OCI-LY7 (cell line): ENCODE data around the gene HSPA2. TPM values are rescaled to one million over a fixed set of nuclear protein-coding genes. Genes with fewer than 3 reads are reported as not detected.
A peak's percentile ranks its signal among the peaks of the same experiment; 100 is the strongest.

Experiments used
- BruUV-seq: library from RNA; stranded (reverse); fragments of 400-500 nt; replicated peaks from 2 replicates; lab custom pipeline; 2021; lab: Mats Ljungman, UMichigan
- CTCF ChIA-PET: fragments of 300-600 bp; sonication (Branson Sonifier 250); formaldehyde crosslinking; loops from one replicate; lab custom pipeline; 2022; ENCODE audit warnings: antibody characterized with exemption; ENCODE audit not compliant: unreplicated experiment; lab: Charles Lee
- POLR2A ChIA-PET: fragments of 300-600 bp; sonication (Branson Sonifier 250); formaldehyde crosslinking; loops from one replicate; lab custom pipeline; 2022; ENCODE audit warnings: antibody characterized with exemption; lab: Charles Lee
- DNase-seq: peaks from one replicate; pipeline ENCODE4 v3.0.0-alpha.2; 2015; ENCODE audit warnings: low spot score
- H2AFZ ChIP-seq: fragments of 200-600 bp; sonication (generic), shearing (Covaris generic); 2 replicates; pipeline ENCODE4 v1.6.1; 2014; ENCODE audit warnings: mild to moderate bottlenecking, antibody characterized with exemption, low read length, moderate library complexity
- H3K27ac ChIP-seq: fragments of 200-600 bp; sonication (generic); 2 replicates; pipeline ENCODE4 v1.5.1; 2014; ENCODE audit warnings: mixed run types, low read depth, mild to moderate bottlenecking, moderate library complexity, low read length, inconsistent platforms; ENCODE audit not compliant: poor library complexity, severe bottlenecking
- H3K36me3 ChIP-seq: fragments of 200-600 bp; sonication (generic); 2 replicates; pipeline ENCODE4 v1.6.1; 2014; ENCODE audit warnings: mild to moderate bottlenecking, antibody characterized with exemption, low read length, moderate library complexity, mixed read lengths; ENCODE audit not compliant: insufficient read depth
- H3K4me1 ChIP-seq: fragments of 200-600 bp; sonication (generic); 2 replicates; pipeline ENCODE4 v1.5.1; 2014; ENCODE audit warnings: mild to moderate bottlenecking, low read length; ENCODE audit not compliant: insufficient read depth, poor library complexity, severe bottlenecking
- H3K4me2 ChIP-seq: fragments of 200-600 bp; sonication (generic); 2 replicates; pipeline ENCODE4 v1.6.1; 2014; ENCODE audit warnings: mild to moderate bottlenecking, low read length
- H3K4me3 ChIP-seq: fragments of 200-600 bp; sonication (generic); 2 replicates; pipeline ENCODE4 v1.5.1; 2014; ENCODE audit warnings: mild to moderate bottlenecking, low read depth, low read length; ENCODE audit not compliant: poor library complexity, severe bottlenecking
- H3K79me2 ChIP-seq: fragments of 200-600 bp; sonication (generic); 2 replicates; pipeline ENCODE4 v1.6.1; 2016; ENCODE audit warnings: low read depth, mild to moderate bottlenecking, low read length, moderate library complexity, mixed read lengths; ENCODE audit not compliant: insufficient read depth
- H3K9me2 ChIP-seq: fragments of 200-600 bp; sonication (generic); 2 replicates; pipeline ENCODE4 v1.6.1; 2016; ENCODE audit warnings: mild to moderate bottlenecking, low read length, mixed read lengths; ENCODE audit not compliant: insufficient read depth
- H3K9me3 ChIP-seq: fragments of 200-600 bp; sonication (generic); 2 replicates; pipeline ENCODE4 v1.6.1; 2014; ENCODE audit warnings: mild to moderate bottlenecking, mixed run types, low read length, mixed read lengths
- H4K20me1 ChIP-seq: fragments of 200-600 bp; sonication (generic); 2 replicates; pipeline ENCODE4 v1.6.1; 2014; ENCODE audit warnings: mild to moderate bottlenecking, antibody characterized with exemption, low read length, moderate library complexity, mixed read lengths; ENCODE audit not compliant: insufficient read depth
- EZH2phosphoT487 ChIP-seq: fragments of 200-600 bp; sonication (generic); IDR thresholded peaks from 2 replicates; pipeline ENCODE4 v1.6.1; 2018; ENCODE audit warnings: low read depth, borderline replicate concordance, mild to moderate bottlenecking, mixed run types, antibody characterized with exemption, low read length, moderate library complexity, mixed read lengths
- intact Hi-C: fragments of 100-400 bp; cut with micrococcal nuclease; formaldehyde crosslinking; loops from one replicate; pipeline ENCODE4 v1.10.0; 2022; ENCODE audit not compliant: unreplicated experiment
- total RNA-seq, 2 experiments: library from RNA; depleted of rRNA in 1 of 2; stranded (reverse); fragments of >200 nt in 1 of 2; shearing (Covaris generic) in 1 of 2; gene quantifications; 2 replicates each; pipeline ENCODE4 v1.2.3, GENCODE V29; 2014 to 2022
- TF ChIP-seq, protein P1 (sequence below): fragments of 200-600 bp; sonication (generic); conservative IDR thresholded peaks from 2 replicates; pipeline ENCODE4 v1.5.1; 2014; ENCODE audit warnings: mild to moderate bottlenecking, antibody characterized with exemption, low read length, moderate library complexity, mixed read lengths

HSPA2 gene
- total RNA-seq, 2 experiments from 2014 or later: 0.36 to 0.54 TPM

DNA sequence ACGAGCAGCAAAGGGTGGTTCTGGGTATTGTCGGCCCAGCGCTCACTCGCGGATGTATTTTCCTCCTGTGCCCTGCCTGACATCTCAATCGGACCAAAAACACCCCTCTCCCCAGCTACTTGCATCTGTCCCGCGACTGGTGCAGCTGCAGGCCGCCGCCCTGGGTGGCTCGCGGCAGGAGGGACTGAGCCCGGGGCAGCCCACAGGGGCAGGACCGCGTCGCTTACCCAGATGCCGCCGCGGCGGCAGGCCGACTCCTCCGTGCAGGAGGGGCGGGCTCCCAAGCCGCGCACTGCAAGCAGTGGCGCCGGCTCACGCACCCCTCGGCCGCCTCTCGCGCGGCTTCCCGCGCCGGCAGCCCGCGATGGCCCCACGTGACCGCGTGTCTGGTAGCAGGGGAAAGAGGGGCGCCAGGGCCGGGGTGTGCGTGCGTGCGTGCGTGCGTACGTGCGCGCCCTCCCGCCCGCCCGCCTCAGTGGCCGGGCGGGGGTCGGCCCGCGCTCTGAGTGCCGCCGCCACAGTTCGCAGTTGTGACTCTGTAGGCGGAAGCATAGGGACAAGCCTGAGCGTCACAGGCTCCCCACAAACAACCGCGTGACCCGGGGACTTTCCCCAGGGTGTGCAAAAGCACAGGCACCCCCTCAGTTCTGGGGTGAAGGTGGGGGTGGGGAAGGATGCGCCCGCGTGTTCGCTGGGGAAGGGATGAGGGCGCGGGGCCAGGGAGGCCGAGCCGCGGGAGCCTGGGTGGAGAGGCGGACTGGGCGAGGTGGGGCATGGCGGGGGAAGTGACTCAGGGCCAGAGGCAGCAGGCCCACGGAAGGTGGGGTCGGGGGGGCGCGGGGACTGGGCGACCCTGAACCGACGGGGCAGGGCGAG lies 36.9 kb upstream of the HSPA2 start, which contains the start of gene ZBTB25:
TSS of gene ZBTB25 (minus strand) at position 405 of the 876 bp plus-strand sequence. CDS start 13,305 bp downstream, outside the sequence.
- peak within 1 kb of the TSS; percentile 99 for H3K4me2 ChIP-seq
- H3K36me3 ChIP-seq: peaks cover 15% of the 10 kb centered on the region
- TF ChIP-seq EZH2phosphoT487: no peak
- TF ChIP-seq, protein P1, sequence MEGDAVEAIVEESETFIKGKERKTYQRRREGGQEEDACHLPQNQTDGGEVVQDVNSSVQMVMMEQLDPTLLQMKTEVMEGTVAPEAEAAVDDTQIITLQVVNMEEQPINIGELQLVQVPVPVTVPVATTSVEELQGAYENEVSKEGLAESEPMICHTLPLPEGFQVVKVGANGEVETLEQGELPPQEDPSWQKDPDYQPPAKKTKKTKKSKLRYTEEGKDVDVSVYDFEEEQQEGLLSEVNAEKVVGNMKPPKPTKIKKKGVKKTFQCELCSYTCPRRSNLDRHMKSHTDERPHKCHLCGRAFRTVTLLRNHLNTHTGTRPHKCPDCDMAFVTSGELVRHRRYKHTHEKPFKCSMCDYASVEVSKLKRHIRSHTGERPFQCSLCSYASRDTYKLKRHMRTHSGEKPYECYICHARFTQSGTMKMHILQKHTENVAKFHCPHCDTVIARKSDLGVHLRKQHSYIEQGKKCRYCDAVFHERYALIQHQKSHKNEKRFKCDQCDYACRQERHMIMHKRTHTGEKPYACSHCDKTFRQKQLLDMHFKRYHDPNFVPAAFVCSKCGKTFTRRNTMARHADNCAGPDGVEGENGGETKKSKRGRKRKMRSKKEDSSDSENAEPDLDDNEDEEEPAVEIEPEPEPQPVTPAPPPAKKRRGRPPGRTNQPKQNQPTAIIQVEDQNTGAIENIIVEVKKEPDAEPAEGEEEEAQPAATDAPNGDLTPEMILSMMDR: no peak
- H3K27ac ChIP-seq: peak within 1 kb of the TSS; percentile 96
- H3K9me2 ChIP-seq: no peaks in the 10 kb centered on the region
- H3K9me3 ChIP-seq: no peaks in the 10 kb centered on the region
- POLR2A ChIA-PET: interaction anchor here (0.6 to 2.0 kb wide), 11 partner anchors 8 to 868 kb away, joined by 3 to 12 read pairs (median 3); partner anchors contain the start of gene MTHFD1
- intact Hi-C loops: loop anchor here (2.0 to 10.0 kb wide), 5 partner anchors 115 to 779 kb away; partner anchors contain the start of genes MTHFD1, SGPP1 and SYNE2
- CTCF ChIA-PET: interaction anchor here (0.7 to 1.1 kb wide), 2 partner anchors 12 to 486 kb away, joined by 3 to 4 read pairs; no protein-coding TSS in a partner anchor
- peak; percentile 92 for DNase-seq
- peaks cover 55% of the 10 kb centered on the region for H3K4me1 ChIP-seq
- peak within 1 kb of the TSS; percentile 67 for H2AFZ ChIP-seq
- no TSS peak for BruUV-seq
- H3K4me3 ChIP-seq: peak within 1 kb of the TSS; percentile 87
- H4K20me1 ChIP-seq: peaks cover 33% of the 10 kb centered on the region
- peaks cover 81% of the 10 kb centered on the region for H3K79me2 ChIP-seq

DNA sequence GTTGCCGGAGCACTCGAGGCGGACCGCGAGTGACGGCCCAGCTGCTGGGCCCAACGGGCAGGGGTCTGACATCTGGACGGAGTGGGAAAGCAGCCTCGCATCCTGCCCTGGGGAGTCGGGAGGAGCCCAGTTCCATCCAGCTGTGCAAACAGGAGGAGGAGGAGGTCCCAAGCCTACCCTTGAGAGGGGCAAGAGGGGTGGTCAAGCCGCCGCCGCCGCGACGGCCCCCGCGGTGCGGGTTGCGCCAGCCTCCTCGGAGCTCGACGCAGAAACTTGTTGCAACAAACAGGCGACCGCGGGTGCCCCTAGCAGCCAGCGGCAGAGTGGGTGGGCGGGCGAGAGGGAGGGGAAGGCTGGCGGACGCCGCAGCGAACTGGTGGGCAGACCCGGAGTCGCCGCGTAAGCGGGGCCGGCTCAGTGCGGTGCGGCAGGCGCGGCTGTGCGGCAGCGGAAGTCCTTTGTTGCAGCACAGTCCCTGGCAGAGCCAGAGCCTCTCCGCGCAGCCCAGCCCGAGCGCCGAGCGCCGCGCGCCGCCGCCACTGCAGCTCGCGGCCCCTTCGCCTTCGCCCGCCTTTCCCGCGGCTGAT lies 36.1 kb upstream of the HSPA2 start, which contains the start of gene ZBTB1:
TSS of gene ZBTB1 (plus strand) at position 461 of the 587 bp plus-strand sequence. CDS start 16,735 bp downstream, outside the sequence.
- Histone ChIP-seq H4K20me1 (peaks cover 40% of the 10 kb centered on the region), H3K27ac (peak within 1 kb of the TSS; percentile 96), H3K9me3 (no peaks in the 10 kb centered on the region), H3K4me1 (peaks cover 58% of the 10 kb centered on the region), H3K4me2 (peak within 1 kb of the TSS; percentile 99), H2AFZ (peak within 1 kb of the TSS; percentile 67), H3K79me2 (peaks cover 81% of the 10 kb centered on the region), H3K36me3 (peaks cover 7% of the 10 kb centered on the region), H3K9me2 (no peaks in the 10 kb centered on the region), H3K4me3 (peak within 1 kb of the TSS; percentile 87)
- BruUV-seq: no TSS peak
- POLR2A ChIA-PET: interaction anchor here (0.6 to 1.4 kb wide), 10 partner anchors 9 to 760 kb away, joined by 3 to 6 read pairs (median 3); no protein-coding TSS in a partner anchor
- DNase-seq: peak; percentile 87
- no peak for TF ChIP-seq EZH2phosphoT487
- TF ChIP-seq, protein P1: no peak
- CTCF ChIA-PET: interaction anchor here (0.6 to 0.7 kb wide), 2 partner anchors 82 to 486 kb away, joined by 4 to 8 read pairs; no protein-coding TSS in a partner anchor
- intact Hi-C loops: loop anchor here (2.0 to 10.0 kb wide), 3 partner anchors 166 to 780 kb away; partner anchors contain the start of genes SGPP1 and SYNE2
